Measurements from ENCODE around the gene ST3GAL6.

The ST3GAL6 gene

DNA sequence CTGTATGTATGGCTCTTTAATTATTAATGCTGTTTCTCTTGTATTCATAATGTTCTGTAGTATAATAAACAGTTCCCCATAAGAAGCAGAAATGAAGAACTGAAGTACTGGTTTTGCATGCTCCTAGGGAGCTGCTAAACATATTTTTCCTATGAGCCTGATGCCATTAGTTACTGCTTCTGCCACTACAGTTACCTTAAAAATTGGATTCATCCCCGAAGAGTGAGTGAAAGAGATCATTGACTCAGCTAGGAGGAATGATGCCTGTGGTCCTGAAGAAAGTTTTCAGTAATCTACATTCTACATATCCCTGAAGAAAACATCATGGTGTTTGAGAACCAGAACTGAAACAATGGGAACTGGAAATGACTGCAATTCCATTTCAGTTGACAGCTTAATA, 37.1 kb upstream of the ST3GAL6 start:
- TF ChIP-seq, protein P1, sequence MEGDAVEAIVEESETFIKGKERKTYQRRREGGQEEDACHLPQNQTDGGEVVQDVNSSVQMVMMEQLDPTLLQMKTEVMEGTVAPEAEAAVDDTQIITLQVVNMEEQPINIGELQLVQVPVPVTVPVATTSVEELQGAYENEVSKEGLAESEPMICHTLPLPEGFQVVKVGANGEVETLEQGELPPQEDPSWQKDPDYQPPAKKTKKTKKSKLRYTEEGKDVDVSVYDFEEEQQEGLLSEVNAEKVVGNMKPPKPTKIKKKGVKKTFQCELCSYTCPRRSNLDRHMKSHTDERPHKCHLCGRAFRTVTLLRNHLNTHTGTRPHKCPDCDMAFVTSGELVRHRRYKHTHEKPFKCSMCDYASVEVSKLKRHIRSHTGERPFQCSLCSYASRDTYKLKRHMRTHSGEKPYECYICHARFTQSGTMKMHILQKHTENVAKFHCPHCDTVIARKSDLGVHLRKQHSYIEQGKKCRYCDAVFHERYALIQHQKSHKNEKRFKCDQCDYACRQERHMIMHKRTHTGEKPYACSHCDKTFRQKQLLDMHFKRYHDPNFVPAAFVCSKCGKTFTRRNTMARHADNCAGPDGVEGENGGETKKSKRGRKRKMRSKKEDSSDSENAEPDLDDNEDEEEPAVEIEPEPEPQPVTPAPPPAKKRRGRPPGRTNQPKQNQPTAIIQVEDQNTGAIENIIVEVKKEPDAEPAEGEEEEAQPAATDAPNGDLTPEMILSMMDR (IDR thresholded peaks at IDR 0.05; ENCODE audit: borderline replicate concordance, insufficient read depth, low read depth, low read length) = no peak
- H3K4me3 ChIP-seq (ENCODE audit: low read depth, low read length) = no peak overlapping the region

DNA sequence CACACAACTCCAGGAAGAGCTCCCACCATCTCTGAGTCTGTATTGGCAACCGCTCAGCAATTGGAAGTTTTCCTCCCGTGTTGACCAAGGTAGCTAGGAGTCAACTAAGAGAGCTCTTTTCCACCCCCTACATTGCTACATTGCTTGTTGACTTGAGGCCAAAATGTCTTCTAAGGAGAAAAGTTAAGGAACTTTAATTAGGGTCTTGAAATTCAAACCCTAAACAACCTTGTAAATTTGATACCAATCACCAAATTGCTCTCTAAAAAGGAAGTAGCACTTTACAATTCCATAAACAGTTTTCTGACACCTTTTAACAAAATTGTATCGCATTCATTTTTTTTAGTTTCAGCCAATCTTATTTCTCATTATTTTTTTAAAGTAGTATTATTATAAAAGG, 35.5 kb upstream of the ST3GAL6 start:
- TF ChIP-seq, protein P1 (IDR thresholded peaks at IDR 0.05; ENCODE audit: borderline replicate concordance, insufficient read depth, low read depth, low read length) = no peak
- H3K4me3 ChIP-seq (ENCODE audit: low read depth, low read length) = no peak overlapping the region

DNA sequence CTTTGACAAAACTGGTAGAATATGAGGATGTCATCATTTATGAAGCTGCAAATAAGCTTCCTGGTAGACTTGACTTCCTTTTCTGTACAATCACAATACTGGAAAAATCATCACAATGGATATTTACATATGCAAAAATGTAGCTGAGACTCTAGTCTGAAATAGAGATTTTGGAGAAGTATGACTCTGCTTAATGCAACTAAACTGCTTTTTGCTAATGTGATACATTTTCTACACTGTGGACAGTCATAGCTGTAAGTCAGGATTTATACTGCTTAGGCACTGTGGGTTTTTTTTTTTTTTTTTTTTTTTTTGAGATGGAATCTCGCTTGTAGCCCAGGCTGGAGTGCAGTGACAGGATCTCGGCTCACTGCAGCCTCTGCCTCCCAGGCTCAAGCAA, 34.5 kb upstream of the ST3GAL6 start:
- TF ChIP-seq, protein P1 (IDR thresholded peaks at IDR 0.05; ENCODE audit: borderline replicate concordance, insufficient read depth, low read depth, low read length) = no peak

DNA sequence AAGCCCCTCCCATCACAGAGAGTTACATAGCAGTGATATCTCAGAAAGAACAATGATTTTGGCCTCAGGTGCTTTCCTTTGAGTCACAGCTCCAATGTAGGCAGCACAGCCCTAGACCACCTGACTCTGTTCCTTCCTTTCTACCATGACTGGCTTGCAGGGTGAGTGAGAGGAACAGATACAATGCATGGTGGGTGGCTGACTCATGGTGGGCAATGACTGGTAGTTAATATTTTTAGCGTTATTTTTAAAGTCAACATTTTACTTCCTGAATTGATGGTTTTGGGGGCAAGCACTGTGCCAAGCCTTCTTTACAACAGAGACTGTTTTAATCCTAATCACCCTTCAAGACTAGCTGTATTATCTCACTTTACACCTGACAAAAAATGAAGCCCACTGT, 32.8 kb upstream of the ST3GAL6 start:
- H3K4me3 ChIP-seq (ENCODE audit: low read depth, low read length) = no peak overlapping the region
- TF ChIP-seq, protein P1 (IDR thresholded peaks at IDR 0.05; ENCODE audit: borderline replicate concordance, insufficient read depth, low read depth, low read length) = no peak

More for the DNA sequence above, 34.5 kb upstream of the ST3GAL6 start:
- H3K4me3 ChIP-seq (ENCODE audit: low read depth, low read length) = no peak overlapping the region

DNA sequence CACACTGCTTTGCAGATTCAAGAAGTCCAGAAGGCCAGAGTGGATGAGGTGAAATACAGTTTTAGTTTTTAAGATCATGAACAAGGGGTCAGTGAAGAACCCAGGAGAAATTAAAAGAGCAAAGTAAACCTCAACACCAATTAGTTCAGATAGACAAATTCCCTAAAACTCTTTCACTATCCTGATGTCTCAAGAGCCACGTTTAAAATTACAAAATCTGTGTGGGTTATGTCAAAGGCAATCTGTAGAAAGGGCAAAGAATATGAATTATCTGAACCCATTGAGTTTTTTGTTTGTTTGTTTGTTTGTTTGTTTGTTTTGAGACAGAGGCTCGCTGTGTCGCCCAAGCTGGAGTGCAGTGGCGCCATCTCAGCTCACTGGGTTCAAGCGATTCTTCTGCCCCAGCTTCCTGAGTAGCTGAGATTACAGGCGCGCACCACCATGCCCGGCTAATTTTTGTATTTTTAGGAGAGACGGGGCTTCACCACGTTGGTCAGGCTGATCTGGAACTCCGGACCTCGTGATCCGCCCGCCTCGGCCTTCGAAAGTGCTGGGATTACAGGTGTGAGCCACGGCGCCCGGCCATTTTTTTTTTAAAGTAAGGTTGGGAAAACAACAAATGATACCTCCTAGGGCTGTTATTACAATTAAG, 32.1 kb upstream of the ST3GAL6 start:
- TF ChIP-seq, protein P1 (IDR thresholded peaks at IDR 0.05; ENCODE audit: borderline replicate concordance, insufficient read depth, low read depth, low read length) = no peak
- H3K4me3 ChIP-seq (ENCODE audit: low read depth, low read length) = no peak overlapping the region

DNA sequence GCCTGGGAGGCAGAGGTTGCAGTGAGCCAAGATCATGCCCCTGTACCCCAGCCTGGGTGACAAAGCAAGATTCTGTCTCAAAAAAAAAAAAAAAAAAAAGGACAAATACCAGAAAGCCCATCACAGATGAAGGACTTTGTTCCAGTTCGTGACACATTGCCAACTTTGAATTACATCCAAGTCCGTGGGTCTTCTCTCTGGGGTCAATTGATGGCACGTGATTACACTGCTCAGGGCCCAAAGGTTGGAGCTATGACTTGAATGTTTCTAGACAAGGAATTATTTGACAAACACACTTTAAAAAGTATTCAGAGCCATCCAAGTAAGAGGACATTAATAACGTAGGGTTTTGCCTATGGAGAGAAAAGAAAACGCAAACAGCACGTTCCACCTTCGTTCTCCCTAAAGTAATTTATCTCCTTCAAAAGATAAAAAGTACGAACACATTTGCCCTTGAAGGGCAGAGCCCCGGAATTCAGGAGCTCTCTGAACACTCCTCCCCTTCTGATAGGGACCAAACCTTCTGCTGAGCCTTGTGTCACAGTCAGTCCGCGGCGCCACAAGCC, 31.3 kb upstream of the ST3GAL6 start:
- TF ChIP-seq, protein P1 (IDR thresholded peaks at IDR 0.05; ENCODE audit: borderline replicate concordance, insufficient read depth, low read depth, low read length) = no peak
- peak overlapping the region; percentile 85 for H3K4me3 ChIP-seq (ENCODE audit: low read depth, low read length)

Measured in GM12875 (cell line).